Measurements from ENCODE around the gene GPN3.
"Not testable (repeated sequence)": the region's sequence is repeated elsewhere in the genome, so short reads cannot be mapped to it uniquely, and the experiment has no call there.

GRCh38 chr12:110429676-110430075, 38.4 kb downstream of the GPN3 start:
- TF ChIP-seq CTCF, POLR2A (IDR thresholded peaks at IDR 0.05): not testable (repeated sequence)
